H1 (cell line): ENCODE measurements around the gene PHOSPHO1. TPM values are rescaled to one million over a fixed set of nuclear protein-coding genes. Genes with fewer than 3 reads are reported as not detected.

Experiments used
- CTCF ChIA-PET: fragments of 300-600 bp; sonication (Branson Sonifier 250); formaldehyde crosslinking; loops from one replicate; lab custom pipeline; 2021; ENCODE audit not compliant: partially characterized antibody; lab: Charles Lee
- POLR2A ChIA-PET: fragments of 300-600 bp; sonication (Branson Sonifier 250); formaldehyde crosslinking; loops from one replicate; lab custom pipeline; 2021; ENCODE audit warnings: inconsistent platforms; ENCODE audit not compliant: partially characterized antibody; lab: Charles Lee
- DNase-seq, 2 experiments: peaks; one replicate each; pipeline versions ENCODE4 v3.0.0 to v3.0.0-alpha.2; 2010 to 2022; ENCODE audit warnings: low spot score in 2 of 2, low read depth in 1 of 2, mixed read lengths in 1 of 2
- FAIRE-seq: peaks from 2 replicates; lab custom pipeline; 2011; peaks lifted over from hg19 to GRCh38; lab: Jason Lieb, UNC
- H2AFZ ChIP-seq: 2 replicates; pipeline ENCODE4 v1.8.1; 2012; ENCODE audit warnings: low read length, inconsistent platforms
- H2AK5ac ChIP-seq: 2 replicates; pipeline ENCODE4 v1.6.1; 2013; ENCODE audit warnings: low read depth, low read length
- H2BK120ac ChIP-seq: replicated peaks from 2 replicates; pipeline ENCODE3; 2013; ENCODE audit warnings: low read depth, low read length, inconsistent platforms
- H2BK12ac ChIP-seq: 2 replicates; pipeline ENCODE4 v1.6.1; 2013; ENCODE audit warnings: low read depth, low read length
- H2BK15ac ChIP-seq: 2 replicates; pipeline ENCODE4 v1.6.1; 2013; ENCODE audit warnings: low read length
- H2BK20ac ChIP-seq: 2 replicates; pipeline ENCODE4 v1.6.1; 2013; ENCODE audit warnings: low read length
- H2BK5ac ChIP-seq: 2 replicates; pipeline ENCODE4 v1.6.1; 2013; ENCODE audit warnings: low read depth, low read length
- H3K14ac ChIP-seq: 2 replicates; pipeline ENCODE4 v1.6.1; 2013; ENCODE audit warnings: inconsistent platforms; ENCODE audit not compliant: insufficient read length
- H3K18ac ChIP-seq: 2 replicates; pipeline ENCODE4 v1.6.1; 2013; ENCODE audit warnings: low read length; ENCODE audit errors: extremely low read depth
- H3K23ac ChIP-seq: 2 replicates; pipeline ENCODE4 v1.6.1; 2013; ENCODE audit warnings: inconsistent platforms; ENCODE audit not compliant: insufficient read length
- H3K23me2 ChIP-seq: 2 replicates; pipeline ENCODE4 v1.6.1; 2013; ENCODE audit warnings: low read depth, low read length
- H3K27ac ChIP-seq: 2 replicates; pipeline ENCODE4 v1.6.1; 2011; ENCODE audit warnings: low read depth, low read length, inconsistent platforms
- H3K27me3 ChIP-seq, 4 experiments: replicated peaks in 1 of 4; 1 replicate in 1 of 4; 2 replicates in 3 of 4; pipeline versions ENCODE4 v1.6.1 to v1.8.1; 2011 to 2013; ENCODE audit warnings: low read length in 3 of 4, mild to moderate bottlenecking in 3 of 4, inconsistent platforms in 2 of 4, mixed read lengths in 2 of 4, moderate library complexity in 1 of 4; ENCODE audit not compliant: control insufficient read depth in 3 of 4, insufficient read depth in 3 of 4; ENCODE audit errors: extremely low read depth in 1 of 4
- H3K36me3 ChIP-seq, 4 experiments: 2 replicates each; pipeline versions ENCODE4 v1.6.1 to v1.8.1; 2011 to 2013; ENCODE audit warnings: mild to moderate bottlenecking in 4 of 4, low read length in 3 of 4, moderate library complexity in 2 of 4, control low read depth in 1 of 4, inconsistent platforms in 1 of 4; ENCODE audit not compliant: insufficient read depth in 4 of 4, control insufficient read depth in 2 of 4
- H3K4ac ChIP-seq: replicated peaks from 2 replicates; pipeline ENCODE3; 2013; ENCODE audit warnings: low read length, low read depth, mixed read lengths, inconsistent platforms; ENCODE audit not compliant: insufficient read length
- H3K4me1 ChIP-seq, 4 experiments: replicated peaks in 1 of 4; 1 replicate in 1 of 4; 2 replicates in 3 of 4; pipeline versions ENCODE4 v1.6.1 to v1.8.1; 2011 to 2013; ENCODE audit warnings: low read length in 3 of 4, inconsistent platforms in 2 of 4, mixed read lengths in 1 of 4; ENCODE audit not compliant: insufficient read depth in 4 of 4, control insufficient read depth in 3 of 4
- H3K4me2 ChIP-seq, 2 experiments: 2 replicates each; pipeline versions ENCODE4 v1.6.1 to v1.8.1; 2011 to 2013; ENCODE audit warnings: low read depth in 2 of 2, low read length in 2 of 2, control low read depth in 1 of 2, inconsistent platforms in 1 of 2, mild to moderate bottlenecking in 1 of 2; ENCODE audit not compliant: insufficient read depth in 1 of 2
- H3K4me3 ChIP-seq, 4 experiments: fragments of 200-600, 300-600 bp in 1 of 4; sonication (generic), shearing (Covaris generic), sonication (Bioruptor Twin) in 1 of 4; 2 replicates each; pipeline versions ENCODE4 v1.5.1 to v1.8.1; 2011 to 2016; ENCODE audit warnings: low read length in 4 of 4, low read depth in 3 of 4, control low read depth in 2 of 4, inconsistent platforms in 2 of 4, mild to moderate bottlenecking in 2 of 4, mixed read lengths in 1 of 4, moderate library complexity in 1 of 4; ENCODE audit not compliant: insufficient read depth in 2 of 4; ENCODE audit errors: extremely low read depth in 1 of 4
- H3K56ac ChIP-seq: replicated peaks from 2 replicates; pipeline ENCODE3; 2013; ENCODE audit warnings: low read depth, mild to moderate bottlenecking, mixed read lengths, low read length, inconsistent platforms; ENCODE audit not compliant: insufficient read length
- H3K79me1 ChIP-seq: 2 replicates; pipeline ENCODE4 v1.6.1; 2013; ENCODE audit warnings: low read depth, low read length, control low read depth
- H3K79me2 ChIP-seq, 2 experiments: 2 replicates each; pipeline versions ENCODE4 v1.6.1 to v1.8.1; 2012 to 2013; ENCODE audit warnings: low read length in 2 of 2, mild to moderate bottlenecking in 2 of 2, inconsistent platforms in 1 of 2; ENCODE audit not compliant: insufficient read depth in 2 of 2, control insufficient read depth in 1 of 2
- H3K9ac ChIP-seq, 4 experiments: replicated peaks in 1 of 4; 1 replicate in 1 of 4; 2 replicates in 3 of 4; pipeline versions ENCODE4 v1.6.1 to v1.8.1; 2011 to 2013; ENCODE audit warnings: low read depth in 3 of 4, low read length in 3 of 4, control low read depth in 2 of 4, mild to moderate bottlenecking in 2 of 4, moderate library complexity in 2 of 4, inconsistent platforms in 1 of 4; ENCODE audit errors: extremely low read depth in 1 of 4
- H3K9me3 ChIP-seq, 2 experiments: 2 replicates each; pipeline versions ENCODE4 v1.6.1 to v1.8.1; 2012 to 2013; ENCODE audit warnings: mild to moderate bottlenecking in 2 of 2, moderate library complexity in 2 of 2, control low read depth in 1 of 2, inconsistent platforms in 1 of 2, low read depth in 1 of 2, low read length in 1 of 2, mixed read lengths in 1 of 2; ENCODE audit not compliant: insufficient read depth in 2 of 2
- H4K20me1 ChIP-seq, 2 experiments: replicated peaks in 1 of 2; 2 replicates each; pipeline versions ENCODE3 to v1.8.1; 2011 to 2013; ENCODE audit warnings: inconsistent platforms in 2 of 2, low read length in 2 of 2, mild to moderate bottlenecking in 1 of 2; ENCODE audit not compliant: insufficient read depth in 2 of 2, control insufficient read depth in 1 of 2
- H4K5ac ChIP-seq: 2 replicates; pipeline ENCODE4 v1.6.1; 2013; ENCODE audit warnings: low read length, low read depth, mixed read lengths, inconsistent platforms; ENCODE audit not compliant: insufficient read length
- H4K8ac ChIP-seq: 2 replicates; pipeline ENCODE4 v1.8.0; 2013; ENCODE audit warnings: mild to moderate bottlenecking, moderate library complexity, low read length, inconsistent platforms; ENCODE audit not compliant: insufficient read depth; ENCODE audit errors: extremely low read depth
- H4K91ac ChIP-seq: replicated peaks from 2 replicates; pipeline ENCODE3; 2013; ENCODE audit warnings: low read length, mixed read lengths, inconsistent platforms; ENCODE audit not compliant: insufficient read length
- BACH1 ChIP-seq: IDR thresholded peaks from 2 replicates; pipeline ENCODE4 v1.6.1; 2012; ENCODE audit warnings: low read length, improper control_type of control experiment
- EP300 ChIP-seq, 2 experiments: IDR thresholded peaks; 1 replicate in 1 of 2; 2 replicates in 1 of 2; pipeline ENCODE4 v1.6.1; 2011 to 2012; ENCODE audit warnings: low read depth in 2 of 2, low read length in 2 of 2, mild to moderate bottlenecking in 2 of 2, borderline replicate concordance in 1 of 2, inconsistent platforms in 1 of 2, moderate library complexity in 1 of 2
- GABPA ChIP-seq: IDR thresholded peaks from 2 replicates; pipeline ENCODE4 v1.6.1; 2011; ENCODE audit warnings: mild to moderate bottlenecking, low read length, moderate library complexity, borderline replicate concordance; ENCODE audit not compliant: insufficient read depth
- HDAC6 ChIP-seq: IDR thresholded peaks from one replicate; pipeline ENCODE4 v1.7.1; 2012; ENCODE audit warnings: low read depth, mild to moderate bottlenecking, inconsistent platforms, low read length, moderate library complexity
- POU5F1 ChIP-seq: IDR thresholded peaks from 2 replicates; pipeline ENCODE4 v1.6.1; 2011; ENCODE audit warnings: low read depth, mild to moderate bottlenecking, low read length, moderate library complexity
- RNF2 ChIP-seq: fragments of 200-900, 300-1000 bp; sonication (generic); IDR thresholded peaks from 2 replicates; pipeline ENCODE4 v1.7.1; 2016; ENCODE audit warnings: borderline replicate concordance, low read depth, mild to moderate bottlenecking, antibody characterized with exemption, low read length; ENCODE audit not compliant: poor library complexity, severe bottlenecking; ENCODE audit errors: missing control alignments
- SIRT6 ChIP-seq: IDR thresholded peaks from one replicate; pipeline ENCODE4 v1.7.1; 2012; ENCODE audit warnings: low read length, inconsistent platforms
- WGBS, 2 experiments: shearing (Covaris generic) in 1 of 2; methylation state at CpG; one replicate each; pipeline versions ENCODE4 v1.1.6 to v1.1.7; 2013 to 2015; ENCODE audit warnings: low lambda C conversion rate in 2 of 2, mixed read lengths in 2 of 2, inconsistent platforms in 1 of 2, low coverage in 1 of 2, missing lambda C conversion rate in 1 of 2; ENCODE audit not compliant: insufficient replicate concordance in 2 of 2, insufficient coverage in 1 of 2, insufficient read length in 1 of 2; ENCODE audit errors: extremely low coverage in 1 of 2, missing lambda C conversion rate in 1 of 2; 5-methylcytosine and 5-hydroxymethylcytosine counted together
- polyA plus RNA-seq, 7 experiments: library from polyadenylated mRNA; depleted of rRNA in 3 of 7; stranded (reverse) in 5 of 7; unstranded in 2 of 7; fragments of >200 nt in 5 of 7; fragments of 200-250 nt in 2 of 7; gene quantifications; 1 replicate in 5 of 7; 2 replicates in 1 of 7; 4 replicates in 1 of 7; pipeline versions ENCODE4 v1.2.1 to v1.2.3, GENCODE V29; 2011 to 2013; ENCODE audit warnings: missing spikeins in 2 of 7, mixed read lengths in 2 of 7
- total RNA-seq: library from RNA; stranded (reverse); fragmentation: NEBNext Ultra II Directional; extraction: Animal tissue kit (Norgen Biotek cat#: 25700); gene quantifications from 2 replicates; pipeline ENCODE4 v1.2.1, GENCODE V29; 2021
- TF ChIP-seq, protein P1 (sequence below), 3 experiments: IDR thresholded peaks; 1 replicate in 2 of 3; 2 replicates in 1 of 3; pipeline versions ENCODE4 v1.5.1 to v1.6.1; 2011; ENCODE audit warnings: low read length in 3 of 3, mild to moderate bottlenecking in 3 of 3, inconsistent platforms in 2 of 3, low read depth in 1 of 3, moderate library complexity in 1 of 3; ENCODE audit not compliant: insufficient read depth in 1 of 3; ENCODE audit errors: control extremely low read depth in 1 of 3

Gene PHOSPHO1
- total and polyA plus RNA-seq, 2 of the 8 experiments (the other 6 are each of a cell fraction or from before 2014, with no cell fraction given) = 0.34 to 0.45 TPM

DNA sequence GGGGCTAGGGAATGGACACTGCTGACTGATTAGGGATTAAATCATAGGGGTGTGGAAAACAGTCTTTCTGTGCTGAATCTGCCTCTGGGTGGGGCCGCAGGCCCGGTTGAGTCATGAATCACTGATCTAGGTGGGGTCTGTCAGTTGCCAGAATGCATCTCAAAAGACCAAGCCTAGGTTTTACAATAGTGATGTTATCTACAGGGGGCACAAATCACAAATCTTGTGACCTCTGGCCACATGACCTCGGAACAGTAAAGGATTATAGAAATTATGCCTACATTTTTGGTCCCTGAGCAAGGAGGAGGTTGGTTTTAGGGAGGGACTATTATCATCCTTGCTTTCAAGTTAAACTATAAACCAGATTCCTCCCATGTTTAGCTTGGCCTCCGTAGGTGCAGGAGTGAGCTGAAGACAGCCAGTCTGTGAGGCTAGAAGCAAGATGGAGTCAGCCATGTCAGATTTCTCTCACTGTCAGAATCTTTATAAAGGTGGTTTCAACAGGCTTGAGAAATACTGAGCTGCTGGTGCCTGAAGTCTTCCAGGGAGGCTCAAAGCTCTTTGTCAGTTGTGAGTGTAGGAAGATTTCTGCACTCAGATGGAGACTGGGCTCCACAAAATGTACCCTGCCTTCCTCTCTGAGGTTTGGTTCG is 33.1 kb downstream of the PHOSPHO1 start:
- H3K23ac ChIP-seq = no peak overlapping the region
- no peak overlapping the region for H3K18ac ChIP-seq
- H3K9ac ChIP-seq = no peak overlapping the region
- no peak overlapping the region for H4K8ac ChIP-seq
- no peak overlapping the region for H3K14ac ChIP-seq
- no peaks in the 10 kb centered on the region for H4K20me1 ChIP-seq
- no peaks in the 10 kb centered on the region for H3K9me3 ChIP-seq
- ChIA-PET POLR2A (interaction anchor here (1.0 kb wide), 1 partner anchor 27 kb away, joined by 3 read pairs; no protein-coding TSS in a partner anchor), CTCF (interaction anchor here (0.6 to 7.3 kb wide), 7 partner anchors 10 to 359 kb away, joined by 3 to 43 read pairs (median 4); no protein-coding TSS in a partner anchor)
- H2AFZ ChIP-seq = peak overlapping the region; percentile 74; the same call in 1 of the 2 replicates
- H4K91ac ChIP-seq = no peak overlapping the region
- no peak overlapping the region for H3K27ac ChIP-seq
- no peak overlapping the region for H4K5ac ChIP-seq
- H3K4ac ChIP-seq = no peak overlapping the region
- H2BK12ac ChIP-seq = no peak overlapping the region
- 0 out of 2 replicates have a peak overlapping the region, but pooled peaks have one; percentile 19 for H2BK15ac ChIP-seq
- no peak overlapping the region for H3K4me2 ChIP-seq
- FAIRE-seq = no peak
- DNase-seq = no peak
- H2BK120ac ChIP-seq = no peak overlapping the region
- no peaks in the 10 kb centered on the region; a peak in 1 of 7 replicates for H3K27me3 ChIP-seq
- no peaks in the 10 kb centered on the region for H3K36me3 ChIP-seq
- 91% methylated on average over 5 of the region's 5 CpGs; no CpG with 5 or more reads in 1 of the 2 experiments for WGBS, 2 experiments
- H3K79me1 ChIP-seq = no peaks in the 10 kb centered on the region
- no peaks in the 10 kb centered on the region for H3K79me2 ChIP-seq
- no peak overlapping the region for H3K4me3 ChIP-seq
- peaks cover 0 to 3% (median 1%) of the 10 kb centered on the region in 4 experiments; a peak in 1 of 7 replicates for H3K4me1 ChIP-seq
- H2BK5ac ChIP-seq = no peak overlapping the region
- H3K23me2 ChIP-seq = peaks cover 9% of the 10 kb centered on the region
- no peak overlapping the region for H2BK20ac ChIP-seq
- no peak overlapping the region for H2AK5ac ChIP-seq
- H3K56ac ChIP-seq = no peak overlapping the region
- TF ChIP-seq, protein P1, sequence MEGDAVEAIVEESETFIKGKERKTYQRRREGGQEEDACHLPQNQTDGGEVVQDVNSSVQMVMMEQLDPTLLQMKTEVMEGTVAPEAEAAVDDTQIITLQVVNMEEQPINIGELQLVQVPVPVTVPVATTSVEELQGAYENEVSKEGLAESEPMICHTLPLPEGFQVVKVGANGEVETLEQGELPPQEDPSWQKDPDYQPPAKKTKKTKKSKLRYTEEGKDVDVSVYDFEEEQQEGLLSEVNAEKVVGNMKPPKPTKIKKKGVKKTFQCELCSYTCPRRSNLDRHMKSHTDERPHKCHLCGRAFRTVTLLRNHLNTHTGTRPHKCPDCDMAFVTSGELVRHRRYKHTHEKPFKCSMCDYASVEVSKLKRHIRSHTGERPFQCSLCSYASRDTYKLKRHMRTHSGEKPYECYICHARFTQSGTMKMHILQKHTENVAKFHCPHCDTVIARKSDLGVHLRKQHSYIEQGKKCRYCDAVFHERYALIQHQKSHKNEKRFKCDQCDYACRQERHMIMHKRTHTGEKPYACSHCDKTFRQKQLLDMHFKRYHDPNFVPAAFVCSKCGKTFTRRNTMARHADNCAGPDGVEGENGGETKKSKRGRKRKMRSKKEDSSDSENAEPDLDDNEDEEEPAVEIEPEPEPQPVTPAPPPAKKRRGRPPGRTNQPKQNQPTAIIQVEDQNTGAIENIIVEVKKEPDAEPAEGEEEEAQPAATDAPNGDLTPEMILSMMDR (IDR thresholded peaks at IDR 0.05; ENCODE audit: control extremely low read depth in 1 of 3, insufficient read depth in 1 of 3, low read depth in 1 of 3, low read length in 3 of 3) = peak in 1 of 3 experiments; percentile 3; a peak in 1 of 4 replicates
- no peak for TF ChIP-seq SIRT6
- TF ChIP-seq RNF2 = no peak
- no peak for TF ChIP-seq EP300 (IDR thresholded peaks at IDR 0.05; ENCODE audit: borderline replicate concordance in 1 of 2, low read depth in 2 of 2, low read length in 2 of 2)
- no peak for TF ChIP-seq POU5F1
- no peak for TF ChIP-seq BACH1
- TF ChIP-seq HDAC6 = no peak
- TF ChIP-seq GABPA = no peak
